ENCODE data around the gene TPD52L2.
A peak's percentile ranks its signal among the peaks of the same experiment; 100 is the strongest.
"Not testable (repeated sequence)": the region's sequence is repeated elsewhere in the genome, so short reads cannot be mapped to it uniquely, and the experiment has no call there.

TPD52L2 gene

GRCh38 chr20:63848003-63848911 is 16.8 kb upstream of the TPD52L2 start:
- Histone ChIP-seq H3K4me3 (ENCODE audit: low read length) (no peak overlapping the region), H3K27me3 (replicated peaks; ENCODE audit: control insufficient read depth, insufficient read depth, low read length) (peaks cover 27% of the 10 kb centered on the region), H3K9me3 (ENCODE audit: control insufficient read depth, low read length) (no peaks in the 10 kb centered on the region), H3K36me3 (ENCODE audit: control insufficient read depth, insufficient read depth, low read length, severe bottlenecking) (no peaks in the 10 kb centered on the region), H3K4me1 (ENCODE audit: control insufficient read depth, insufficient read depth, low read length) (peaks cover 7% of the 10 kb centered on the region), H3K9ac (ENCODE audit: low read length) (no peak overlapping the region)
- no peak for DNase-seq (ENCODE audit: low read depth)

- Histone ChIP-seq H3K9me3 (ENCODE audit: control insufficient read depth, low read length) (no peaks in the 10 kb centered on the region), H3K9ac (ENCODE audit: low read length) (no peak overlapping the region), H3K4me1 (ENCODE audit: control insufficient read depth, insufficient read depth, low read length) (peaks cover 13% of the 10 kb centered on the region), H3K4me3 (ENCODE audit: low read length) (no peak overlapping the region), H3K27me3 (replicated peaks; ENCODE audit: control insufficient read depth, insufficient read depth, low read length) (peaks cover 10% of the 10 kb centered on the region), H3K36me3 (ENCODE audit: control insufficient read depth, insufficient read depth, low read length, severe bottlenecking) (no peaks in the 10 kb centered on the region)
- DNase-seq (ENCODE audit: low read depth), result no peak
Observed at GRCh38 chr20:63850689-63851547, 14.2 kb upstream of the TPD52L2 start.

- H3K4me1 ChIP-seq (ENCODE audit: control insufficient read depth, insufficient read depth, low read length); H3K36me3 ChIP-seq (ENCODE audit: control insufficient read depth, insufficient read depth, low read length, severe bottlenecking); H3K9ac ChIP-seq (ENCODE audit: low read length); H3K27me3 ChIP-seq (replicated peaks; ENCODE audit: control insufficient read depth, insufficient read depth, low read length); DNase-seq (ENCODE audit: low read depth); H3K4me3 ChIP-seq (ENCODE audit: low read length); H3K9me3 ChIP-seq (ENCODE audit: control insufficient read depth, low read length): not testable (repeated sequence)
Observed at GRCh38 chr20:63851548-63851943, 13.5 kb upstream of the TPD52L2 start.

GRCh38 chr20:63853733-63854068 is 11.4 kb upstream of the TPD52L2 start:
- peaks cover 14% of the 10 kb centered on the region for H3K4me1 ChIP-seq (ENCODE audit: control insufficient read depth, insufficient read depth, low read length)
- H3K36me3 ChIP-seq (ENCODE audit: control insufficient read depth, insufficient read depth, low read length, severe bottlenecking); H3K9me3 ChIP-seq (ENCODE audit: control insufficient read depth, low read length); H3K4me3 ChIP-seq (ENCODE audit: low read length); DNase-seq (ENCODE audit: low read depth); H3K9ac ChIP-seq (ENCODE audit: low read length); H3K27me3 ChIP-seq (replicated peaks; ENCODE audit: control insufficient read depth, insufficient read depth, low read length): not testable (repeated sequence)

GRCh38 chr20:63854069-63854765 is 10.9 kb upstream of the TPD52L2 start:
- Histone ChIP-seq H3K4me1 (ENCODE audit: control insufficient read depth, insufficient read depth, low read length) (peaks cover 14% of the 10 kb centered on the region), H3K9me3 (ENCODE audit: control insufficient read depth, low read length) (no peaks in the 10 kb centered on the region), H3K27me3 (replicated peaks; ENCODE audit: control insufficient read depth, insufficient read depth, low read length) (no peaks in the 10 kb centered on the region), H3K36me3 (ENCODE audit: control insufficient read depth, insufficient read depth, low read length, severe bottlenecking) (no peaks in the 10 kb centered on the region), H3K4me3 (ENCODE audit: low read length) (no peak overlapping the region), H3K9ac (ENCODE audit: low read length) (peak overlapping the region; percentile 39)
- no peak for DNase-seq (ENCODE audit: low read depth)

- Histone ChIP-seq H3K36me3 (ENCODE audit: control insufficient read depth, insufficient read depth, low read length, severe bottlenecking) (no peaks in the 10 kb centered on the region), H3K4me1 (ENCODE audit: control insufficient read depth, insufficient read depth, low read length) (peaks cover 14% of the 10 kb centered on the region), H3K9ac (ENCODE audit: low read length) (peak overlapping the region; percentile 39), H3K9me3 (ENCODE audit: control insufficient read depth, low read length) (no peaks in the 10 kb centered on the region), H3K27me3 (replicated peaks; ENCODE audit: control insufficient read depth, insufficient read depth, low read length) (no peaks in the 10 kb centered on the region), H3K4me3 (ENCODE audit: low read length) (no peak overlapping the region)
- peak; percentile 10 for DNase-seq (ENCODE audit: low read depth)
Observed at GRCh38 chr20:63854766-63855362, 10.2 kb upstream of the TPD52L2 start.

GRCh38 chr20:63855363-63856097 is 9.5 kb upstream of the TPD52L2 start:
- Histone ChIP-seq H3K9ac (ENCODE audit: low read length) (peak overlapping the region; percentile 0), H3K4me3 (ENCODE audit: low read length) (no peak overlapping the region), H3K27me3 (replicated peaks; ENCODE audit: control insufficient read depth, insufficient read depth, low read length) (no peaks in the 10 kb centered on the region), H3K9me3 (ENCODE audit: control insufficient read depth, low read length) (no peaks in the 10 kb centered on the region), H3K36me3 (ENCODE audit: control insufficient read depth, insufficient read depth, low read length, severe bottlenecking) (no peaks in the 10 kb centered on the region), H3K4me1 (ENCODE audit: control insufficient read depth, insufficient read depth, low read length) (peaks cover 14% of the 10 kb centered on the region)
- DNase-seq (ENCODE audit: low read depth), result no peak

- peaks cover under 1% of the 10 kb centered on the region for H3K36me3 ChIP-seq (ENCODE audit: control insufficient read depth, insufficient read depth, low read length, severe bottlenecking)
- DNase-seq (ENCODE audit: low read depth), result no peak
- no peaks in the 10 kb centered on the region for H3K27me3 ChIP-seq (replicated peaks; ENCODE audit: control insufficient read depth, insufficient read depth, low read length)
- no peaks in the 10 kb centered on the region for H3K9me3 ChIP-seq (ENCODE audit: control insufficient read depth, low read length)
- H3K4me3 ChIP-seq (ENCODE audit: low read length), result no peak overlapping the region
- peaks cover 14% of the 10 kb centered on the region for H3K4me1 ChIP-seq (ENCODE audit: control insufficient read depth, insufficient read depth, low read length)
- peak overlapping the region; percentile 0 for H3K9ac ChIP-seq (ENCODE audit: low read length)
Observed at GRCh38 chr20:63856098-63856511, 9.0 kb upstream of the TPD52L2 start.

- Histone ChIP-seq H3K27me3 (replicated peaks; ENCODE audit: control insufficient read depth, insufficient read depth, low read length) (no peaks in the 10 kb centered on the region), H3K9ac (ENCODE audit: low read length) (peak overlapping the region; percentile 18), H3K4me1 (ENCODE audit: control insufficient read depth, insufficient read depth, low read length) (peaks cover 14% of the 10 kb centered on the region), H3K36me3 (ENCODE audit: control insufficient read depth, insufficient read depth, low read length, severe bottlenecking) (peaks cover 14% of the 10 kb centered on the region), H3K9me3 (ENCODE audit: control insufficient read depth, low read length) (no peaks in the 10 kb centered on the region), H3K4me3 (ENCODE audit: low read length) (no peak overlapping the region)
- no peak for DNase-seq (ENCODE audit: low read depth)
Observed at GRCh38 chr20:63857764-63858392, 7.2 kb upstream of the TPD52L2 start.
